ENCODE results near the gene ECD.

The ECD gene

GRCh38 chr10:73161662-73162061, 6.1 kb downstream of the ECD start:
- no peak overlapping the region for H3K27ac ChIP-seq (ENCODE audit: low read length)
- no peaks in the 10 kb centered on the region; the same call in 1 of the 2 replicates for H3K4me1 ChIP-seq (ENCODE audit: low read length)
- no peaks in the 10 kb centered on the region for H3K9me3 ChIP-seq (ENCODE audit: insufficient read depth, low read length)
- H3K9ac ChIP-seq (ENCODE audit: low read length) = no peak overlapping the region
- no peak overlapping the region for H3K4me2 ChIP-seq (ENCODE audit: low read length)
- no peaks in the 10 kb centered on the region for H3K27me3 ChIP-seq (ENCODE audit: low read depth, low read length)
- peaks cover 56% of the 10 kb centered on the region for H3K79me2 ChIP-seq (ENCODE audit: low read length)
- H3K36me3 ChIP-seq (replicated peaks; ENCODE audit: low read depth, low read length) = peaks cover 7% of the 10 kb centered on the region
- no peak overlapping the region for H3K4me3 ChIP-seq (ENCODE audit: low read length)
- no peaks in the 10 kb centered on the region for H4K20me1 ChIP-seq (ENCODE audit: insufficient read depth, low read length)
- TF ChIP-seq EZH2phosphoT487 (IDR thresholded peaks at IDR 0.05; ENCODE audit: low read depth) (no peak), CTCF (IDR thresholded peaks at IDR 0.05; ENCODE audit: low read depth, low read length) (no peak)
- no peak overlapping the region for H2AFZ ChIP-seq (ENCODE audit: low read depth, low read length)

- Histone ChIP-seq H3K9me3 (ENCODE audit: insufficient read depth, low read length) (no peaks in the 10 kb centered on the region), H3K4me2 (ENCODE audit: low read length) (no peak overlapping the region), H3K27ac (ENCODE audit: low read length) (no peak overlapping the region), H3K4me3 (ENCODE audit: low read length) (no peak overlapping the region), H3K9ac (ENCODE audit: low read length) (no peak overlapping the region), H2AFZ (ENCODE audit: low read depth, low read length) (no peak overlapping the region), H3K27me3 (ENCODE audit: low read depth, low read length) (no peaks in the 10 kb centered on the region), H3K36me3 (replicated peaks; ENCODE audit: low read depth, low read length) (peaks cover 11% of the 10 kb centered on the region), H4K20me1 (ENCODE audit: insufficient read depth, low read length) (no peaks in the 10 kb centered on the region), H3K4me1 (ENCODE audit: low read length) (no peaks in the 10 kb centered on the region), H3K79me2 (ENCODE audit: low read length) (peaks cover 51% of the 10 kb centered on the region)
- TF ChIP-seq CTCF (IDR thresholded peaks at IDR 0.05; ENCODE audit: low read depth, low read length) (no peak), EZH2phosphoT487 (IDR thresholded peaks at IDR 0.05; ENCODE audit: low read depth) (no peak)
These were observed 6.7 kb downstream of the ECD start for GRCh38 chr10:73161079-73161478.

GRCh38 chr10:73159038-73159648, 8.7 kb downstream of the ECD start:
- Histone ChIP-seq H3K4me2 (ENCODE audit: low read length) (no peak overlapping the region), H3K4me3 (ENCODE audit: low read length) (no peak overlapping the region), H3K79me2 (ENCODE audit: low read length) (peaks cover 36% of the 10 kb centered on the region), H3K4me1 (ENCODE audit: low read length) (no peaks in the 10 kb centered on the region), H3K36me3 (replicated peaks; ENCODE audit: low read depth, low read length) (peaks cover 12% of the 10 kb centered on the region), H4K20me1 (ENCODE audit: insufficient read depth, low read length) (no peaks in the 10 kb centered on the region), H3K27ac (ENCODE audit: low read length) (no peak overlapping the region), H3K27me3 (ENCODE audit: low read depth, low read length) (no peaks in the 10 kb centered on the region), H3K9ac (ENCODE audit: low read length) (no peak overlapping the region), H2AFZ (ENCODE audit: low read depth, low read length) (no peak overlapping the region), H3K9me3 (ENCODE audit: insufficient read depth, low read length) (no peaks in the 10 kb centered on the region)
- TF ChIP-seq CTCF (IDR thresholded peaks at IDR 0.05; ENCODE audit: low read depth, low read length) (peak; percentile 63), EZH2phosphoT487 (IDR thresholded peaks at IDR 0.05; ENCODE audit: low read depth) (no peak)

GRCh38 chr10:73156054-73156453, 11.8 kb downstream of the ECD start:
- Histone ChIP-seq H4K20me1 (ENCODE audit: insufficient read depth, low read length) (no peaks in the 10 kb centered on the region), H3K36me3 (replicated peaks; ENCODE audit: low read depth, low read length) (peaks cover 17% of the 10 kb centered on the region), H3K79me2 (ENCODE audit: low read length) (peaks cover 8% of the 10 kb centered on the region), H3K4me3 (ENCODE audit: low read length) (no peak overlapping the region), H3K27ac (ENCODE audit: low read length) (no peak overlapping the region), H3K9ac (ENCODE audit: low read length) (no peak overlapping the region), H2AFZ (ENCODE audit: low read depth, low read length) (no peak overlapping the region), H3K9me3 (ENCODE audit: insufficient read depth, low read length) (no peaks in the 10 kb centered on the region), H3K27me3 (ENCODE audit: low read depth, low read length) (no peaks in the 10 kb centered on the region), H3K4me2 (ENCODE audit: low read length) (no peak overlapping the region), H3K4me1 (ENCODE audit: low read length) (no peaks in the 10 kb centered on the region)
- TF ChIP-seq CTCF (IDR thresholded peaks at IDR 0.05; ENCODE audit: low read depth, low read length) (no peak), EZH2phosphoT487 (IDR thresholded peaks at IDR 0.05; ENCODE audit: low read depth) (no peak)

All from OCI-LY3 (cell line).